ENCODE results near the gene ADGRG6. TPM values are rescaled to one million over a fixed set of nuclear protein-coding genes. Genes with fewer than 3 reads are reported as not detected.

Gene ADGRG6
- total RNA-seq, 1 experiment from 2014 or later, result 2.5 TPM

DNA sequence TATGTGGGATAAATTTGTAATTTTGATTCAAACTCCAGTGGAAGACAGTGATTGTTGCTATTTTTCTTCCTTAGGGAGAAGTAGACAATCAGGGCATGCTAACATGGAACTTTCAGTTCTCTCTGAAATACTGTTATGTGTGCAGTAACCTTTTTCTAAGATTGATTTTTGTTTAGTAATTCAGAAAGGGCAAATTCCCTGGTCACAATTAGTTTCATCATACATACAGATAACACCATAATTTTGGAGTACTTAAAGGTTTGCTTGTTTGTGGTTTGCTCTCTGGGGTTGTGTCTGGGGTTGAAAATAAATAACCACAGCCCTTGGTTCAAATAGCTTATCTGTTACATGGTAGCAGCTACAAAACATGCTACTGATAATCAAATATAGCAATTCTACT, 34.4 kb downstream of the ADGRG6 start:
- Histone ChIP-seq H2BK20ac (ENCODE audit: low read depth, low read length, poor library complexity, severe bottlenecking) (no peak overlapping the region), H3K27ac (ENCODE audit: insufficient read length, low read depth, low read length) (no peak overlapping the region), H3K4ac (ENCODE audit: low read depth, low read length) (no peak overlapping the region), H2BK120ac (ENCODE audit: low read depth, low read length, poor library complexity, severe bottlenecking) (no peak overlapping the region), H4K8ac (replicated peaks; ENCODE audit: insufficient read length, low read depth, low read length) (no peak overlapping the region), H2BK5ac (ENCODE audit: insufficient read length, low read length) (no peak overlapping the region), H3K79me1 (ENCODE audit: insufficient read depth, low read depth, low read length, poor library complexity, severe bottlenecking) (no peaks in the 10 kb centered on the region), H2AFZ (ENCODE audit: low read length) (no peak overlapping the region), H3K23ac (ENCODE audit: insufficient read length, low read depth, low read length) (no peak overlapping the region), H3T11ph (ENCODE audit: low read length) (no peak overlapping the region), H4K5ac (ENCODE audit: insufficient read length, low read depth, low read length) (no peak overlapping the region), H3K4me2 (ENCODE audit: insufficient read depth, insufficient read length, low read length) (no peak overlapping the region), H3K27me3 (ENCODE audit: insufficient read depth, low read length) (no peaks in the 10 kb centered on the region), H2BK12ac (ENCODE audit: insufficient read length, low read depth, low read length) (no peak overlapping the region), H3K18ac (ENCODE audit: insufficient read length, low read depth, low read length) (no peak overlapping the region), H3K14ac (ENCODE audit: insufficient read depth, low read length) (no peak overlapping the region), H3K56ac (ENCODE audit: insufficient read length, low read depth, low read length) (no peak overlapping the region), H2BK15ac (ENCODE audit: low read depth, low read length) (no peak overlapping the region), H3K79me2 (ENCODE audit: insufficient read depth, low read length) (no peaks in the 10 kb centered on the region), H3K23me2 (ENCODE audit: insufficient read length, low read depth, low read length, poor library complexity, severe bottlenecking) (no peaks in the 10 kb centered on the region), H3K9ac (ENCODE audit: extremely low read depth, insufficient read length, low read length) (no peak overlapping the region), H4K20me1 (ENCODE audit: control insufficient read depth, insufficient read depth, insufficient read length) (no peaks in the 10 kb centered on the region), H4K91ac (ENCODE audit: insufficient read length, low read depth, low read length) (no peak overlapping the region), H3K4me1 (ENCODE audit: insufficient read depth, low read length) (no peaks in the 10 kb centered on the region; the same call in 1 of the 2 replicates), H2AK5ac (ENCODE audit: insufficient read length, low read length) (no peak overlapping the region), H3K9me3 (ENCODE audit: control insufficient read depth, low read depth, low read length) (no peaks in the 10 kb centered on the region)
- no peak overlapping the region for H3K4me3 Mint-ChIP-seq
- H3K4me1 Mint-ChIP-seq, result peaks cover 5 to 13% of the 10 kb centered on the region in 2 experiments; a peak in 3 of 4 replicates
- no peaks in the 10 kb centered on the region for H3K9me3 Mint-ChIP-seq
- TF ChIP-seq, protein P1, sequence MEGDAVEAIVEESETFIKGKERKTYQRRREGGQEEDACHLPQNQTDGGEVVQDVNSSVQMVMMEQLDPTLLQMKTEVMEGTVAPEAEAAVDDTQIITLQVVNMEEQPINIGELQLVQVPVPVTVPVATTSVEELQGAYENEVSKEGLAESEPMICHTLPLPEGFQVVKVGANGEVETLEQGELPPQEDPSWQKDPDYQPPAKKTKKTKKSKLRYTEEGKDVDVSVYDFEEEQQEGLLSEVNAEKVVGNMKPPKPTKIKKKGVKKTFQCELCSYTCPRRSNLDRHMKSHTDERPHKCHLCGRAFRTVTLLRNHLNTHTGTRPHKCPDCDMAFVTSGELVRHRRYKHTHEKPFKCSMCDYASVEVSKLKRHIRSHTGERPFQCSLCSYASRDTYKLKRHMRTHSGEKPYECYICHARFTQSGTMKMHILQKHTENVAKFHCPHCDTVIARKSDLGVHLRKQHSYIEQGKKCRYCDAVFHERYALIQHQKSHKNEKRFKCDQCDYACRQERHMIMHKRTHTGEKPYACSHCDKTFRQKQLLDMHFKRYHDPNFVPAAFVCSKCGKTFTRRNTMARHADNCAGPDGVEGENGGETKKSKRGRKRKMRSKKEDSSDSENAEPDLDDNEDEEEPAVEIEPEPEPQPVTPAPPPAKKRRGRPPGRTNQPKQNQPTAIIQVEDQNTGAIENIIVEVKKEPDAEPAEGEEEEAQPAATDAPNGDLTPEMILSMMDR (conservative IDR thresholded peaks at IDR 0.05), result no peak
- no peaks in the 10 kb centered on the region for H3K36me3 Mint-ChIP-seq (ENCODE audit: insufficient read depth in 1 of 3, low read depth in 3 of 3)
- DNase-seq, result no peak
- no peaks in the 10 kb centered on the region for H3K27me3 Mint-ChIP-seq (ENCODE audit: low read depth)
- no peak overlapping the region for H3K27ac Mint-ChIP-seq
